C4-2B (cell line): ENCODE results near the gene GFY.

ENCODE experiments used
- ZFX ChIP-seq: fragments of 450-650 bp; IDR thresholded peaks from 2 replicates; pipeline ENCODE4 v1.6.1; 2017
- TF ChIP-seq, protein P1 (sequence below): fragments of 450-650 bp; conservative IDR thresholded peaks from 2 replicates; pipeline ENCODE4 v1.5.1; 2017; ENCODE audit warnings: mild to moderate bottlenecking

- TF ChIP-seq, protein P1, sequence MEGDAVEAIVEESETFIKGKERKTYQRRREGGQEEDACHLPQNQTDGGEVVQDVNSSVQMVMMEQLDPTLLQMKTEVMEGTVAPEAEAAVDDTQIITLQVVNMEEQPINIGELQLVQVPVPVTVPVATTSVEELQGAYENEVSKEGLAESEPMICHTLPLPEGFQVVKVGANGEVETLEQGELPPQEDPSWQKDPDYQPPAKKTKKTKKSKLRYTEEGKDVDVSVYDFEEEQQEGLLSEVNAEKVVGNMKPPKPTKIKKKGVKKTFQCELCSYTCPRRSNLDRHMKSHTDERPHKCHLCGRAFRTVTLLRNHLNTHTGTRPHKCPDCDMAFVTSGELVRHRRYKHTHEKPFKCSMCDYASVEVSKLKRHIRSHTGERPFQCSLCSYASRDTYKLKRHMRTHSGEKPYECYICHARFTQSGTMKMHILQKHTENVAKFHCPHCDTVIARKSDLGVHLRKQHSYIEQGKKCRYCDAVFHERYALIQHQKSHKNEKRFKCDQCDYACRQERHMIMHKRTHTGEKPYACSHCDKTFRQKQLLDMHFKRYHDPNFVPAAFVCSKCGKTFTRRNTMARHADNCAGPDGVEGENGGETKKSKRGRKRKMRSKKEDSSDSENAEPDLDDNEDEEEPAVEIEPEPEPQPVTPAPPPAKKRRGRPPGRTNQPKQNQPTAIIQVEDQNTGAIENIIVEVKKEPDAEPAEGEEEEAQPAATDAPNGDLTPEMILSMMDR: no peak
- TF ChIP-seq ZFX: no peak
Measured at GRCh38 chr19:49475191-49475917, 50.2 kb downstream of the GFY start.
